T-helper 2 cell (primary cell): ENCODE data around the gene MIF4GD.

ENCODE experiments used
- DNase-seq, 5 experiments: peaks; one replicate each; pipeline versions ENCODE4 v3.0.0 to v3.0.0-alpha.2; 2012 to 2022

The MIF4GD gene

DNA sequence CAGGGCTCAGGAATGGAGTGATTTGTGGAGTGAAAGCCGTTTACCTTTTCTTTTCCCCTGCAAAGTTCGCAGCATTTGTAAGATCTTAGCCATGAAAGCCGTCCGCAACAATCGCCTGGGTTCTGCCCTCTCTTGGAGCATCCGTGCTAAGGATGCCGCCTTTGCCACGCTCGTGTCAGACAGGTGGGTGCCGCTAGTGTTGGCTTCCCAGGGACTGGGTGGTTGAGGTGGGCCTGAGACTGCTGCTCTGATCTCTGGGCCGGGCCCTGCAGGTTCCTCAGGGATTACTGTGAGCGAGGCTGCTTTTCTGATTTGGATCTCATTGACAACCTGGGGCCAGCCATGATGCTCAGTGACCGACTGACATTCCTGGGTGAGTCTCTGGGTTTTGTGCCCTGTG lies 38.2 kb downstream of the MIF4GD start:
- no peak for DNase-seq

- DNase-seq = no peak
Measured at GRCh38 chr17:75231741-75232464, 39.1 kb downstream of the MIF4GD start.

GRCh38 chr17:75231071-75231470 lies 40.0 kb downstream of the MIF4GD start:
- no peak for DNase-seq

- DNase-seq = no peak
Measured at GRCh38 chr17:75228847-75229246, 42.2 kb downstream of the MIF4GD start.

- DNase-seq = no peak
Measured at GRCh38 chr17:75228305-75228704, 42.7 kb downstream of the MIF4GD start.

DNA sequence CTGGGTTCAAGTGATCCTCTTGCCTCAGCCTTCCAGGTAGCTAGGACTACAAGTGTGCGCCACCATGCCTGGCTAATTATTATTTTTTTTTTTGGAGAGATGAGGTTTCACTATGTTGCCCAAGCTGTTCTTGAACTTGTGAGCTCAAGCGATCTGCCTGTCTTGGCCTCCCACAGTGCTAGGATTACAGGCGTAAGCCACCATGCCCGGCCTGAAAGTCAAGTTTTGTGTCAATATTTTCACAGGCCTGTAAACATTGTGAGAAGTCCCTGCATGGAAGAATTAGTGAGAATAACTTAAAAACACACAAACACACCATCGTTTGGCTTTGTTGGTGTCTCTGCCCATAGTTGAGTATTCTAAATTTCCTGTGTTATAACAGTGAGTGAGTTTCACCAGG lies 43.3 kb downstream of the MIF4GD start:
- no peak for DNase-seq

DNA sequence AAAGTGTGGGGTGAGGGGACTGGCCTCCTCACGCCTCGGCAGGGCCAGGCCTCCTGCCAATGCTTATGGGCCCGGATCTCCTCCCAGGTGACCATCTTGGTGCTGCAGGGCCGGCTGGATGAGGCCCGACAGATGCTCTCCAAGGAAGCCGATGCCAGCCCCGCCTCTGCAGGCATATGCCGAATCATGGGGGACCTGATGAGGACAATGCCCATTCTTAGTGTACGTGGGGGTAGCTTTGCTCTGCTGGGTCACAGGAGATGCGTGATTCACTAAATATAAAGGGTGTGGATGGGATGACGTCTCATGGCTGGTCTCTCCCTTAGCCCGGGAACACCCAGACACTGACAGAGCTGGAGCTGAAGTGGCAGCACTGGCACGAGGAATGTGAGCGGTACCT lies 46.0 kb downstream of the MIF4GD start:
- DNase-seq = no peak

GRCh38 chr17:75219815-75220214 lies 51.2 kb downstream of the MIF4GD start:
- no peak for DNase-seq

- DNase-seq = no peak
Measured at GRCh38 chr17:75218131-75218530, 52.9 kb downstream of the MIF4GD start.
